Measurements from ENCODE around the gene RBM20. TPM values are rescaled to one million over a fixed set of nuclear protein-coding genes. Genes with fewer than 3 reads are reported as not detected.

The RBM20 gene
- total and polyA plus RNA-seq, 2 donors from 2014 or later = 0.88 to 2.1 TPM

GRCh38 chr10:110748970-110749369 lies 104.8 kb downstream of the RBM20 start:
- H3K27me3 ChIP-seq (ENCODE audit: control insufficient read depth, insufficient read depth, low read length) = no peaks in the 10 kb centered on the region
- H3K4me3 ChIP-seq (ENCODE audit: low read length in 3 of 3) = no peak overlapping the region
- H3K36me3 ChIP-seq (ENCODE audit: control insufficient read depth in 2 of 3, insufficient read depth in 3 of 3, low read length in 3 of 3) = no peaks in the 10 kb centered on the region
- FAIRE-seq (no peak), DNase-seq (no peak)
- TF ChIP-seq CTCF (IDR thresholded peaks at IDR 0.05; ENCODE audit: borderline replicate concordance, extremely low read depth, insufficient read depth) = no peak
- H3K9ac ChIP-seq (ENCODE audit: low read length in 3 of 3) = no peak overlapping the region
- intact Hi-C loops (cut with DNase I) = loop anchor here (10.0 kb wide), 1 partner anchor 146 kb away; no protein-coding TSS in a partner anchor
- H3K27ac ChIP-seq (ENCODE audit: low read depth in 2 of 2, low read length in 2 of 2) = no peak overlapping the region
- no peaks in the 10 kb centered on the region for H3K4me1 ChIP-seq (ENCODE audit: control insufficient read depth in 2 of 3, insufficient read depth in 2 of 3, low read depth in 1 of 3, low read length in 3 of 3)
- H3K9me3 ChIP-seq (ENCODE audit: control insufficient read depth in 2 of 3, insufficient read depth in 1 of 3, low read length in 3 of 3) = no peaks in the 10 kb centered on the region

- Histone ChIP-seq H3K27me3 (ENCODE audit: control insufficient read depth, insufficient read depth, low read length) (no peaks in the 10 kb centered on the region), H3K9ac (ENCODE audit: low read length in 3 of 3) (no peak overlapping the region), H3K4me1 (ENCODE audit: control insufficient read depth in 2 of 3, insufficient read depth in 2 of 3, low read depth in 1 of 3, low read length in 3 of 3) (no peaks in the 10 kb centered on the region), H3K4me3 (ENCODE audit: low read length in 3 of 3) (no peak overlapping the region), H3K36me3 (ENCODE audit: control insufficient read depth in 2 of 3, insufficient read depth in 3 of 3, low read length in 3 of 3) (no peaks in the 10 kb centered on the region), H3K9me3 (ENCODE audit: control insufficient read depth in 2 of 3, insufficient read depth in 1 of 3, low read length in 3 of 3) (no peaks in the 10 kb centered on the region), H3K27ac (ENCODE audit: low read depth in 2 of 2, low read length in 2 of 2) (no peak overlapping the region)
- DNase-seq = no peak
- TF ChIP-seq CTCF (IDR thresholded peaks at IDR 0.05; ENCODE audit: borderline replicate concordance, extremely low read depth, insufficient read depth) = no peak
- intact Hi-C loops (cut with DNase I) = no loop called here
- FAIRE-seq = no peak
Measured at GRCh38 chr10:110750931-110751330, 106.8 kb downstream of the RBM20 start.

GRCh38 chr10:110751850-110752249 lies 107.7 kb downstream of the RBM20 start:
- no peak overlapping the region for H3K4me3 ChIP-seq (ENCODE audit: low read length in 3 of 3)
- H3K9ac ChIP-seq (ENCODE audit: low read length in 3 of 3) = no peak overlapping the region
- intact Hi-C loops (cut with DNase I) = no loop called here
- H3K36me3 ChIP-seq (ENCODE audit: control insufficient read depth in 2 of 3, insufficient read depth in 3 of 3, low read length in 3 of 3) = no peaks in the 10 kb centered on the region
- no peaks in the 10 kb centered on the region for H3K4me1 ChIP-seq (ENCODE audit: control insufficient read depth in 2 of 3, insufficient read depth in 2 of 3, low read depth in 1 of 3, low read length in 3 of 3)
- H3K27ac ChIP-seq (ENCODE audit: low read depth in 2 of 2, low read length in 2 of 2) = no peak overlapping the region
- FAIRE-seq (no peak), DNase-seq (no peak)
- no peaks in the 10 kb centered on the region for H3K9me3 ChIP-seq (ENCODE audit: control insufficient read depth in 2 of 3, insufficient read depth in 1 of 3, low read length in 3 of 3)
- H3K27me3 ChIP-seq (ENCODE audit: control insufficient read depth, insufficient read depth, low read length) = no peaks in the 10 kb centered on the region
- TF ChIP-seq CTCF (IDR thresholded peaks at IDR 0.05; ENCODE audit: borderline replicate concordance, extremely low read depth, insufficient read depth) = no peak

- intact Hi-C loops (cut with DNase I) = no loop called here
- no peaks in the 10 kb centered on the region for H3K27me3 ChIP-seq (ENCODE audit: control insufficient read depth, insufficient read depth, low read length)
- H3K36me3 ChIP-seq (ENCODE audit: control insufficient read depth in 2 of 3, insufficient read depth in 3 of 3, low read length in 3 of 3) = no peaks in the 10 kb centered on the region
- no peaks in the 10 kb centered on the region for H3K4me1 ChIP-seq (ENCODE audit: control insufficient read depth in 2 of 3, insufficient read depth in 2 of 3, low read depth in 1 of 3, low read length in 3 of 3)
- H3K4me3 ChIP-seq (ENCODE audit: low read length in 3 of 3) = no peak overlapping the region
- H3K9ac ChIP-seq (ENCODE audit: low read length in 3 of 3) = no peak overlapping the region
- H3K9me3 ChIP-seq (ENCODE audit: control insufficient read depth in 2 of 3, insufficient read depth in 1 of 3, low read length in 3 of 3) = no peaks in the 10 kb centered on the region
- H3K27ac ChIP-seq (ENCODE audit: low read depth in 2 of 2, low read length in 2 of 2) = no peak overlapping the region
- FAIRE-seq (no peak), DNase-seq (no peak)
- no peak for TF ChIP-seq CTCF (IDR thresholded peaks at IDR 0.05; ENCODE audit: borderline replicate concordance, extremely low read depth, insufficient read depth)
Measured at GRCh38 chr10:110753462-110753861, 109.3 kb downstream of the RBM20 start.
